GM23338 (cell line): Measurements from ENCODE around the gene NFKB1. TPM values are rescaled to one million over a fixed set of nuclear protein-coding genes. Genes with fewer than 3 reads are reported as not detected.

Experiments used
- ATAC-seq: fragments of 200-7000 bp; cut with Tn5 transposase; 3 replicates; pipeline ENCODE4 v1.9.1; 2020
- DNase-seq: peaks from one replicate; pipeline ENCODE4 v3.0.0-alpha.2; 2015; ENCODE audit warnings: low spot score
- H2AFZ ChIP-seq: fragments of 200-600 bp; sonication (generic); 2 replicates; pipeline ENCODE4 v1.8.0; 2016; ENCODE audit warnings: antibody characterized with exemption, mild to moderate bottlenecking, moderate library complexity
- H3F3A ChIP-seq: fragments of 200-600 bp; sonication (generic); replicated peaks from 2 replicates; pipeline ENCODE4 v1.8.0; 2017; ENCODE audit warnings: antibody characterized with exemption, mixed run types, low read depth
- H3K27ac ChIP-seq: fragments of 200-600 bp; sonication (generic); 2 replicates; pipeline ENCODE4 v1.6.1; 2016; ENCODE audit warnings: low read depth
- H3K27me3 ChIP-seq: fragments of 200-600 bp; sonication (generic); 2 replicates; pipeline ENCODE4 v1.8.0; 2016; ENCODE audit warnings: mild to moderate bottlenecking, mixed run types, moderate library complexity; ENCODE audit not compliant: insufficient read depth
- H3K36me3 ChIP-seq: fragments of 200-600 bp; sonication (generic); 2 replicates; pipeline ENCODE4 v1.8.0; 2016; ENCODE audit warnings: mild to moderate bottlenecking; ENCODE audit not compliant: insufficient read depth
- H3K4me1 ChIP-seq: fragments of 200-600 bp; sonication (generic); 2 replicates; pipeline ENCODE4 v1.8.0; 2016; ENCODE audit warnings: mild to moderate bottlenecking, moderate library complexity; ENCODE audit not compliant: insufficient read depth
- H3K4me2 ChIP-seq: fragments of 200-600 bp; sonication (generic); 2 replicates; pipeline ENCODE4 v1.7.1; 2017; ENCODE audit warnings: mixed run types
- H3K4me3 ChIP-seq: fragments of 200-600 bp; sonication (generic); 2 replicates; pipeline ENCODE4 v1.6.1; 2016; ENCODE audit warnings: mixed run types
- H3K79me2 ChIP-seq: fragments of 200-600 bp; sonication (generic); replicated peaks from 2 replicates; pipeline ENCODE4 v1.8.0; 2017; ENCODE audit warnings: mild to moderate bottlenecking; ENCODE audit not compliant: insufficient read depth
- H3K9me2 ChIP-seq: fragments of 200-600 bp; sonication (generic); 2 replicates; pipeline ENCODE4 v1.8.0; 2017; ENCODE audit not compliant: insufficient read depth
- H4K20me1 ChIP-seq: fragments of 200-600 bp; sonication (generic); replicated peaks from 2 replicates; pipeline ENCODE4 v1.8.0; 2017; ENCODE audit warnings: mild to moderate bottlenecking; ENCODE audit not compliant: insufficient read depth
- H3K27ac Mint-ChIP-seq: 2 replicates; pipeline ENCODE4 v1.8.0; 2020; ENCODE audit warnings: inconsistent platforms, mild to moderate bottlenecking, moderate library complexity, mixed read lengths
- H3K27me3 Mint-ChIP-seq: 3 replicates; pipeline ENCODE4 v1.8.0; 2022; ENCODE audit warnings: low read depth, mild to moderate bottlenecking, moderate library complexity, mixed read lengths, inconsistent platforms; ENCODE audit not compliant: insufficient read depth, poor library complexity
- H3K36me3 Mint-ChIP-seq: 3 replicates; pipeline ENCODE4 v1.8.0; 2021; ENCODE audit warnings: low read depth, mild to moderate bottlenecking, inconsistent platforms, moderate library complexity, mixed read lengths
- H3K4me1 Mint-ChIP-seq: 3 replicates; pipeline ENCODE4 v1.8.0; 2020; ENCODE audit warnings: mild to moderate bottlenecking, inconsistent platforms, mixed read lengths
- H3K4me3 Mint-ChIP-seq: 3 replicates; pipeline ENCODE4 v1.8.0; 2021; ENCODE audit warnings: moderate library complexity, mild to moderate bottlenecking, inconsistent platforms, mixed read lengths
- H3K9me3 Mint-ChIP-seq: 3 replicates; pipeline ENCODE4 v1.8.0; 2020; ENCODE audit warnings: moderate library complexity, mild to moderate bottlenecking, inconsistent platforms, mixed read lengths
- CREB1 ChIP-seq: fragments of 250-450 bp; sonication (Bioruptor Pico); IDR thresholded peaks from 2 replicates; pipeline ENCODE4 v1.5.0; 2020; ENCODE audit warnings: low read depth, mild to moderate bottlenecking, moderate library complexity
- EZH2 ChIP-seq: fragments of 200-600 bp; sonication (generic); IDR thresholded peaks from one replicate; pipeline ENCODE4 v1.8.0; 2017; ENCODE audit warnings: antibody characterized with exemption, mild to moderate bottlenecking, low read depth; ENCODE audit not compliant: unreplicated experiment
- EZH2phosphoT487 ChIP-seq: fragments of 200-600 bp; sonication (generic); IDR thresholded peaks from one replicate; pipeline ENCODE4 v1.8.1; 2018; ENCODE audit warnings: antibody characterized with exemption; ENCODE audit not compliant: unreplicated experiment
- JUNB ChIP-seq: IDR thresholded peaks from one replicate; pipeline ENCODE4 v1.6.1; 2016; ENCODE audit warnings: antibody characterized with exemption; ENCODE audit not compliant: unreplicated experiment
- NANOG ChIP-seq: IDR thresholded peaks from 2 replicates; pipeline ENCODE4 v1.6.1; 2016; ENCODE audit warnings: antibody characterized with exemption, borderline replicate concordance
- POLR2AphosphoS5 ChIP-seq: IDR thresholded peaks from 2 replicates; pipeline ENCODE4 v1.6.1; 2016; ENCODE audit warnings: antibody characterized with exemption, low read depth
- STAT1 ChIP-seq: IDR thresholded peaks from one replicate; pipeline ENCODE4 v1.6.1; 2016; ENCODE audit warnings: antibody characterized with exemption; ENCODE audit not compliant: unreplicated experiment
- ZNF331 ChIP-seq: fragments of 250-450 bp; sonication (Bioruptor Pico); IDR thresholded peaks from 2 replicates; pipeline ENCODE4 v1.5.0; 2020; ENCODE audit warnings: low read depth, mild to moderate bottlenecking, moderate library complexity
- polyA plus RNA-seq: library from polyadenylated mRNA; unstranded; fragments of >200 nt; fragmentation: Nextera tagmentation; extraction: Ambion mirVana; gene quantifications from 2 replicates; pipeline ENCODE4 v1.2.1, GENCODE V29; 2016
- total RNA-seq: library from RNA; depleted of rRNA; stranded (reverse); fragments of >200 nt; shearing (Covaris generic); gene quantifications from 2 replicates; pipeline ENCODE4 v1.2.3, GENCODE V29; 2014
- TF ChIP-seq, protein P1 (sequence below): fragments of 250-450 bp; sonication (Bioruptor Pico); IDR thresholded peaks from 2 replicates; pipeline ENCODE4 v1.5.0; 2020; ENCODE audit warnings: mild to moderate bottlenecking, moderate library complexity

NFKB1 gene
- total and polyA plus RNA-seq, 2 experiments from 2014 or later, result 0.82 to 4.6 TPM

DNA sequence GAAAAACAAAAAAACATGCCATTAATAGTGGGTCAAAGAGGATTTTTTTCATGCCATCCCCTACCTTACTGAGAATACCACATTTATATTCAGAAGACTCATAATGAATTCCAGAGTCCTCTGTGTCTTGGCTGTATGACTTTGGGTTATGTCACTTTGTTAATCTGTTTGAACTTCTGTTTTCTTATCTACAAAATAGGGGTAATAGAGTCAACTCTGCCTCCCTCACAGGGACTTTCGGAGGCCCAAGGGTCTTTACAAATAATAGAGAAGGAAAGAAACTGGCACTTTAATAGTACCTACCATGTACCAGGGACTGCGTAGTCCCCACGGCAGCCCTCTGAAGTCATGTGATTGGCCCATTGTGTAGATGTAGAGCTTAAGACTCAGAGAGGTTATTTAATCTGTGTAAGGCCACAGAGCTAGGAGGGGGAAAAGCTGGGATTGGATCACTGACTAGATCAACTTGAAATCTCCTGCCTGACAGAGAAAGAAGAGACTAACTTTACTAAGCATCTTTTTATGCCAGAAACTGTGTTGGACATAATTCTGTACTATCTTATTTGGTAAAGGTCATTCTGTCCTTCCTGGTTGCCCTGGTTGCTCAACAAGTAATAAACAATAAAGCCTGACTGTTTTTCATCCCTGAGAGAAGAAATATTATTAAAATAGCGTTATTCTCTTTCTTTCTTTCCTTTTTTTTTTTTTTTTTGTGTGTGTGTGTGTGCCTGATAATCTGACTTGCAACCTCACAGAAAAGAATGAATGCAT lies 59.6 kb downstream of the NFKB1 start (continued):
- TF ChIP-seq, protein P1, sequence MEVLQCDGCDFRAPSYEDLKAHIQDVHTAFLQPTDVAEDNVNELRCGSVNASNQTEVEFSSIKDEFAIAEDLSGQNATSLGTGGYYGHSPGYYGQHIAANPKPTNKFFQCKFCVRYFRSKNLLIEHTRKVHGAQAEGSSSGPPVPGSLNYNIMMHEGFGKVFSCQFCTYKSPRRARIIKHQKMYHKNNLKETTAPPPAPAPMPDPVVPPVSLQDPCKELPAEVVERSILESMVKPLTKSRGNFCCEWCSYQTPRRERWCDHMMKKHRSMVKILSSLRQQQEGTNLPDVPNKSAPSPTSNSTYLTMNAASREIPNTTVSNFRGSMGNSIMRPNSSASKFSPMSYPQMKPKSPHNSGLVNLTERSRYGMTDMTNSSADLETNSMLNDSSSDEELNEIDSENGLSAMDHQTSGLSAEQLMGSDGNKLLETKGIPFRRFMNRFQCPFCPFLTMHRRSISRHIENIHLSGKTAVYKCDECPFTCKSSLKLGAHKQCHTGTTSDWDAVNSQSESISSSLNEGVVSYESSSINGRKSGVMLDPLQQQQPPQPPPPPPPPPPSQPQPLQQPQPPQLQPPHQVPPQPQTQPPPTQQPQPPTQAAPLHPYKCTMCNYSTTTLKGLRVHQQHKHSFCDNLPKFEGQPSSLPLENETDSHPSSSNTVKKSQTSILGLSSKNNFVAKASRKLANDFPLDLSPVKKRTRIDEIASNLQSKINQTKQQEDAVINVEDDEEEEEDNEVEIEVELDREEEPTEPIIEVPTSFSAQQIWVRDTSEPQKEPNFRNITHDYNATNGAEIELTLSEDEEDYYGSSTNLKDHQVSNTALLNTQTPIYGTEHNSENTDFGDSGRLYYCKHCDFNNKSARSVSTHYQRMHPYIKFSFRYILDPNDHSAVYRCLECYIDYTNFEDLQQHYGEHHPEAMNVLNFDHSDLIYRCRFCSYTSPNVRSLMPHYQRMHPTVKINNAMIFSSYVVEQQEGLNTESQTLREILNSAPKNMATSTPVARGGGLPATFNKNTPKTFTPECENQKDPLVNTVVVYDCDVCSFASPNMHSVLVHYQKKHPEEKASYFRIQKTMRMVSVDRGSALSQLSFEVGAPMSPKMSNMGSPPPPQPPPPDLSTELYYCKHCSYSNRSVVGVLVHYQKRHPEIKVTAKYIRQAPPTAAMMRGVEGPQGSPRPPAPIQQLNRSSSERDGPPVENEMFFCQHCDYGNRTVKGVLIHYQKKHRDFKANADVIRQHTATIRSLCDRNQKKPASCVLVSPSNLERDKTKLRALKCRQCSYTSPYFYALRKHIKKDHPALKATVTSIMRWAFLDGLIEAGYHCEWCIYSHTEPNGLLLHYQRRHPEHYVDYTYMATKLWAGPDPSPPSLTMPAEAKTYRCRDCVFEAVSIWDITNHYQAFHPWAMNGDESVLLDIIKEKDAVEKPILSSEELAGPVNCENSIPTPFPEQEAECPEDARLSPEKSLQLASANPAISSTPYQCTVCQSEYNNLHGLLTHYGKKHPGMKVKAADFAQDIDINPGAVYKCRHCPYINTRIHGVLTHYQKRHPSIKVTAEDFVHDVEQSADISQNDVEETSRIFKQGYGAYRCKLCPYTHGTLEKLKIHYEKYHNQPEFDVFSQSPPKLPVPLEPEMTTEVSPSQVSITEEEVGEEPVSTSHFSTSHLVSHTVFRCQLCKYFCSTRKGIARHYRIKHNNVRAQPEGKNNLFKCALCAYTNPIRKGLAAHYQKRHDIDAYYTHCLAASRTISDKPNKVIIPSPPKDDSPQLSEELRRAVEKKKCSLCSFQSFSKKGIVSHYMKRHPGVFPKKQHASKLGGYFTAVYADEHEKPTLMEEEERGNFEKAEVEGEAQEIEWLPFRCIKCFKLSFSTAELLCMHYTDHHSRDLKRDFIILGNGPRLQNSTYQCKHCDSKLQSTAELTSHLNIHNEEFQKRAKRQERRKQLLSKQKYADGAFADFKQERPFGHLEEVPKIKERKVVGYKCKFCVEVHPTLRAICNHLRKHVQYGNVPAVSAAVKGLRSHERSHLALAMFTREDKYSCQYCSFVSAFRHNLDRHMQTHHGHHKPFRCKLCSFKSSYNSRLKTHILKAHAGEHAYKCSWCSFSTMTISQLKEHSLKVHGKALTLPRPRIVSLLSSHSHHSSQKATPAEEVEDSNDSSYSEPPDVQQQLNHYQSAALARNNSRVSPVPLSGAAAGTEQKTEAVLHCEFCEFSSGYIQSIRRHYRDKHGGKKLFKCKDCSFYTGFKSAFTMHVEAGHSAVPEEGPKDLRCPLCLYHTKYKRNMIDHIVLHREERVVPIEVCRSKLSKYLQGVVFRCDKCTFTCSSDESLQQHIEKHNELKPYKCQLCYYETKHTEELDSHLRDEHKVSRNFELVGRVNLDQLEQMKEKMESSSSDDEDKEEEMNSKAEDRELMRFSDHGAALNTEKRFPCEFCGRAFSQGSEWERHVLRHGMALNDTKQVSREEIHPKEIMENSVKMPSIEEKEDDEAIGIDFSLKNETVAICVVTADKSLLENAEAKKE (CRISPR knock-in tag), result no peak
- TF ChIP-seq NANOG (no peak), STAT1 (no peak), JUNB (no peak), ZNF331 (CRISPR knock-in tag) (no peak), EZH2phosphoT487 (no peak), EZH2 (no peak)

DNA sequence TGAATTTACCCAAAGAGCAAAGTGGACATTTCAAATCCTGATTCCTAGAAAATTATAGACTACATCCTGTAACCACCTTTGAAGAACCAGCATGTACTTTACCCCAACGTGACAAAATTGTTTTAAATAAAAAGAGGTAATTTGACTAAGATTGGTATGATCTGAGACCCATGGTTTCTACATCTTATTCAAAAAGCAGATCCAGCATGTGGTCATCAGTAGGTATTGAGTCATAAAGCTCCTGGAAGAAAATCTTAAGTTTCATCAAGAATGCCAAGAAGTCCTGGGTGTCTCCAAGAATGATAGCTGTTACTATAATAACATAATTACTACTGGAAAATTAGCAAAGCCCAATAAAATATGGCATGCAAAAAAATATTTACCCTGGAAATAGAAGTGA lies 61.8 kb downstream of the NFKB1 start:
- ATAC-seq (no peak), DNase-seq (no peak)
- Mint-ChIP-seq H3K9me3 (no peaks in the 10 kb centered on the region), H3K36me3 (no peaks in the 10 kb centered on the region), H3K4me1 (peaks cover 6% of the 10 kb centered on the region; the same call in 2 of the 3 replicates), H3K27ac (no peak overlapping the region), H3K27me3 (no peaks in the 10 kb centered on the region), H3K4me3 (no peak overlapping the region)
- no peaks in the 10 kb centered on the region for H3F3A ChIP-seq
- no peak overlapping the region for H3K4me2 ChIP-seq
- H3K4me1 ChIP-seq, result no peaks in the 10 kb centered on the region; the same call in 1 of the 2 replicates
- no peaks in the 10 kb centered on the region for H4K20me1 ChIP-seq
- no peak overlapping the region for H3K4me3 ChIP-seq
- H3K36me3 ChIP-seq, result no peaks in the 10 kb centered on the region
- H3K27me3 ChIP-seq, result no peaks in the 10 kb centered on the region
- H3K27ac ChIP-seq, result no peak overlapping the region
- no peaks in the 10 kb centered on the region for H3K79me2 ChIP-seq
- no peaks in the 10 kb centered on the region for H3K9me2 ChIP-seq
- no peak overlapping the region for H2AFZ ChIP-seq
- TF ChIP-seq NANOG (no peak), JUNB (no peak), EZH2phosphoT487 (no peak), CREB1 (no peak), POLR2AphosphoS5 (no peak)
- TF ChIP-seq, protein P1 (CRISPR knock-in tag), result no peak
